Right ventricle myocardium inferior (tissue), 1 donor: Measurements from ENCODE around the gene LAMB2. TPM values are rescaled to one million over a fixed set of nuclear protein-coding genes. Genes with fewer than 3 reads are reported as not detected.
A peak's percentile ranks its signal among the peaks of the same experiment; 100 is the strongest.

Source experiments
- ATAC-seq: fragments of 200-7000 bp; cut with Tn5 transposase; one replicate; pipeline ENCODE4 v1.9.1; 2020; ENCODE audit warnings: mild to moderate bottlenecking, moderate library complexity
- DNase-seq: peaks from one replicate; pipeline ENCODE4 v3.0.0; 2021; ENCODE audit errors: missing footprints
- intact Hi-C: fragments of 100-400 bp; cut with DNase I; formaldehyde crosslinking; loops from one replicate; pipeline ENCODE4 v1.11.0; 2022
- microRNA-seq: library from miRNA; unstranded; fragments of <30 nt; microRNA quantifications from one replicate; pipeline ENCODE4 v1.2.0, GENCODE V29; 2020
- total RNA-seq: library from RNA; stranded (reverse); fragmentation: NEBNext Ultra II Directional; extraction: Animal tissue kit (Norgen Biotek cat#: 25700); gene quantifications from one replicate; pipeline ENCODE4 v1.2.1, GENCODE V29; 2021
- donor health status: DM: no; HTN: yes; CAD: no; lungs with severe emphysema.

Gene LAMB2
- total RNA-seq, 1 donor from 2014 or later = 543 TPM

DNA sequence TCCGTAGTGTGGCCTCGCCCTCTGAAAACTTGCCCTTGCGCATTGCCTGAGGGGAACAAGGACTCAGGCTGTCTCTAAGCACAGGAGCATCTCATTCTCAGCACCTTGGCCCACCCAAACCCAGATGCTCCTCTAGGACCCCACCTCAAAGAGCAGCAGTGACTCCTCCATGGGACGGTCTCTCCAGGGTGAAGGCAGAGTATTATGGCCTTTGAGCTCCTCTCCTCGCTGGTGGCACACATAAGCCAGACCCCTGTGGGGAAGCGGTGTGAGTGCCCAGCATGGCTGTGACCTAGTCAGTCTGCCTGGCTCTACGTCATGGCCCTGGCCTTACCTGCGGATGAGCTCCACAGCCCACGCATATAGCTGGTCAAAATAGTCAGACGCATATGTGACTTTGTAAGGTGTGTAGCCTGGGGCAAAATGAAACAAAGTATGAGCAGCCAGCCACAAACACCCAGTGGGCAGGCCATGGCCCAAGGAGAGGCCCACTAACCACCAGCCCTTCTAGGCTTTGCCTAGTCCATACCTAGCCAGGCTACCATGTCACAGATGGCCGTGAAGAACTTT, 32.7 kb downstream of the LAMB2 start:
- ATAC-seq (no peak), DNase-seq (no peak)
- intact Hi-C loops = no loop called here

DNA sequence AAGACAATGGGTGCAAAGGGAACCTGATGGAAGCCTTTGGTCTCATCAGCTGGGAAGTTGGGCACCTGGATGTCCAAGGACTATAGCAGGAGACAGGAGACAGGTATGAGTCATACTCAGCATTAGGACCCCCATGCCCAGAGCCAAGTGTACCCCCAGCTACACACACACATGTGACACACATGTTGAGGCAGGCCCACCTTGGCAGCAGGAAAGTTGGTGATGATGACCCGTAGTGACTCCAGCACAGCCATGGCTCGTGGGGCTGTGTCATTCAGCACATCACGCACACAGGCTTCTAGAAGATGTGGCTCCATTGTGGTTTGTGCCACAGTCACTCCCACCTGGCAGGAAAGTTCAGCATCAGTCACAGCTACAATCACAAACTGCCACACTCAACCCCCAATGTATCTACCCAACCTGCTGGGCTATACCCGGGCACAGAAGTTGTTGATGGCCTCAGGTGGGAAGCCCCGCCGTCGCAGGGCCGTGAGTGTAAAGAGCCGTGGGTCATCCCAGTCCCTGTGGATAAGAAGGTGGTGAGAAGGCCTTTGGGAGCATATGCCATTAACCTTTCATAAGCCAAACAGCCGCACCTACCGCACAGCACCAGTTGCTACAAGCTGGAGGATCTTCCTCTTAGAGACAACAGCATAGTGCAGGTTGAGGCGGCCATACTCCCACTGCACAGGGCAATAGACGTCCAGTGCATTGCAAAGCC, 33.8 kb downstream of the LAMB2 start:
- ATAC-seq (no peak), DNase-seq (no peak)
- intact Hi-C loops = no loop called here

GRCh38 chr3:49098429-49098828, 34.4 kb downstream of the LAMB2 start:
- intact Hi-C loops = no loop called here
- ATAC-seq (no peak), DNase-seq (no peak)

DNA sequence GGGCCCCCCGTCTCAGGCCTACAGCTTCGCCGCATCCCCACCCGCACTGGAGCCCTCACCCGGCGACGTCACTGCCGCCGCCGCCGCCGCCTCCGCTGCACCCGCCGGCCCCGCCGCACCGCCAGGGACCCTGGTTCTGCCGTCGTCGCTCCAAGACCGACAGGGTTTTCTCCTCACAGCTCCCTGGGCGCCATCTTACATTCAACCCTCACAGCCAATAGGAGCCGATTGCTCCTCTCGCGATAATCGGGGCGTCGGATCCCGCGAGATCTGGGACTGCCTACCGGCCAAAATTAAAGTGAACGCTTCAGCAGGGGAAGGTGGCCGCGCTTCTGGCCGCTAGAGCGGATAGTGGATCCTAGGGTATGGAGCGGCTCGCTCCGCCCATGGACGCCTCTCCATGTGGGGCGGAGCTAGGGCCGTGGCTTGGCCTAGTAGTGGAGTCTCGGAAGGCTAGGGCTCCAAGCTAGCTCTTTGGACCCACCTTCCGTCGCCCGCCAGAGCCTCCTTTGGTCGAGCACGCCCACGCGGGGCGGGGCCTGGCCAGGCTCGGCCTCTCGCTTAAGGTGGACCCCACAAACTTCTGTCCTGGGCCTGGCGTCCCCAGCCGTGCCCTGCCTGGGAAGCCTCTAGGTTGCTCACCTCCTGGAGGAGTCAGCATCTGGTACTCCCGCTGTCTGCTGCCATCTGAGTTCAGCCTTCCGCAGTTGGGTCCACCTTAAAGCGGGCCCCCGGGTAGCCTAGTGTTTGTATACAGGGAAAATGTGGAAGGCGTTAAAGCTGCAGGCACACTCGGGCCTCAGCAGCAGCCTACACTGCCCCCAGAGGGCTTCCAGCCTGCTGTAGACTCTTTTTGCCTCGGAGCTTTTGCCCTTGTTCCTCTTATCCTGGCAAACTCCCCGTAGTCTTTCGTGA, 38.7 kb downstream of the LAMB2 start, which contains the start of gene QRICH1:
TSS of gene QRICH1 (minus strand) at position 219 of the 915 bp plus-strand sequence. CDS start 17,054 bp downstream, outside the sequence.
- DNase-seq (peak; percentile 98), ATAC-seq (peak; percentile 94)
- intact Hi-C loops = loop anchor here (1.0 to 5.0 kb wide), 3 partner anchors 39 to 318 kb away; partner anchors contain the start of genes LAMB2, NDUFAF3 and TCTA

DNA sequence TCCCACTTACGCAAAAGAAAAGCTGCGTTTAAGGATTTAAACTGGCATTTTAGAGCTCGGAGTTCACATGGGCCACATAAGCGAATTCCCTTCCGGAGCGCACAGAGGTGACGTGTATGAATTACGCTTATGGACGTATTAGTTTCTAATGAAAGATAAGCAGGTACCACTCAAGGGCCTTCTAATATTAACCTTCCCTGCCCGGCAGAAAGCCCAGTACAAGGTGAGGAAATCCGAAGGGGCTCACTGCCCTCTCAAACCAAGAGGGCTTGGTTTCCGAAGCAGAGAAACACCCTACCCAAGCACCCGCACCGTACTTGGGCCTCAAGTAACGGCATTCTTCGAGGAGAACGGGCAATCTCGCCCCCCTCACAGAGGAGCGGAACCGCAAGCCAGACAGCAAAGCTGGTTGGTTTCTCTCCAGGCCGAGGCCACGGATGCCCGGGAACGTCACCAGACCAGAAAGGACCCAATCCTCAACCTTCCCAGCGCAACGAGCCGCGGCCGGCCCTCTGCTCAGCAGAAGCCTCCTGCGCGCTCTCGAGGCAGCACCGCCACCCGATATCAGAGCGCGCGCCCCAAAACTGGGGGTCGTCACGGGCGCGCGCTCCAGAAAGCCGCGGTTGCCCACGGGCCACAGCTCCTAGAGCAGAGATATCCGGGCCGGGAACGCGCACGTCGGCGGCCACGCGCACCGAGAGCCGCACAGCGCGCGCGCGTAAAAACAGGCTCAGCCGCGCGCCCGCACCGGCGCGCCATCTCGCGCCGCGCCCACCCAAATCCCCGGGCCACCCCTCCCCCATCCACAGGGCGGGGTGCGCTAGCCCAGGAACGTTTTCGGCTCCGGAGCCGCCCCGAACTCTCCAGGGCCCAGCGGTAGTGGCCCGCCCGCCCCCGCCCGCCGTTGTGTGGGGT, 39.7 kb downstream of the LAMB2 start:
- intact Hi-C loops = loop anchor here (1.0 to 5.0 kb wide), 2 partner anchors 71 to 319 kb away; partner anchors contain the start of genes NDUFAF3 and TCTA
- ATAC-seq (peak; percentile 45), DNase-seq (peak; percentile 92)

DNA sequence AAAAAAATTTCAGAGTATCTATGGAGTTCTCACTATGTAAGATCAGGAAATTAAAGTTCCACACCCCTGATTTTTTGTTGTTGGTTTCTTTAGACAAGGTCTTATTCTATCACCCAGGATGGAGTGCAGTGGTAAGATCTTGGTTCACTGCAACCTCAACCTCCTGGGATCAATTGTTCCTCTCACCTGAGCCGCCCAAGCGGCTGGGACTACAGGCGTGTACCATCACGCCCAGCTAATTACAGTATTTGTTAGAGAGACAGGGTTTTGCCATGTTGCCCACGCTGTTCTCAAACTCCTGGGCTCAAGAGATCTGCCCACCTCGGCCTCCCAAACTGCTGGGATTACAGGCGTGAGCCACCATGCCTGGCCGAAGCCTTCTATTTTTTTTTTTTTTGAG, 51.4 kb downstream of the LAMB2 start:
- intact Hi-C loops = no loop called here
- ATAC-seq (no peak), DNase-seq (no peak)

- no peak for ATAC-seq
- intact Hi-C loops = no loop called here
- no peak for DNase-seq
Measured at GRCh38 chr3:49079270-49079669, 53.6 kb downstream of the LAMB2 start.

DNA sequence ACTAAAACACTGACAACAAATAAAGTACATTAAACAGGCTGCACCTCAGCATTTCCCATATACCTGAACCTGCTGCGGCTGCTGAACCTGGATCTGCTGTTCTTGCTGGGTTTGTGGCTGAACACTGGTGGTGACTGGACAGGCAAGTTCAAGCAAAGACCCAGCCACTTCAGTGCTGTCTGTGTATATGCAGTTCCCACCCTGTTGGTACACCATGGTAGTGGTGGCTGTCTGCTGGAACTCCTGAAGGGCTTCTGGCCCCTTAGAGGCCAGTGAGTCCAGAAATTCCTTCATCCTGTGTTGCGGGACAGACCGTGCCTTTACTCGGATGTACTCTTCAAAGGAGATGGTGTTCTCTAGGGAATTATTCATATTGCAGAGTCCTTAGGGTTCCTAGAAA, 56.2 kb downstream of the LAMB2 start:
- DNase-seq = no peak
- intact Hi-C loops = no loop called here
- ATAC-seq = no peak

- intact Hi-C loops = no loop called here
- DNase-seq = no peak
- ATAC-seq = no peak
Measured at GRCh38 chr3:49076116-49076515, 56.7 kb downstream of the LAMB2 start.

Small RNA genes lying within 50 kb of the gene (microRNA-seq; reads per million reads assigned to microRNA genes)
- gene MIR6890 = not detected

Other genes starting within 250 kb of the LAMB2 start
- 130 TPM for gene SLC25A20, start 234.2 kb downstream of the LAMB2 start, total RNA-seq
- 149 TPM for gene ARIH2, start 214.2 kb downstream of the LAMB2 start, total RNA-seq
- gene P4HTM, start 142.8 kb downstream of the LAMB2 start, total RNA-seq = 25.5 TPM
- gene WDR6, start 125.7 kb downstream of the LAMB2 start, total RNA-seq = 83.3 TPM
- gene DALRD3, start 114.5 kb downstream of the LAMB2 start, total RNA-seq = 9.0 TPM
- 157 TPM for gene NDUFAF3, start 110.9 kb downstream of the LAMB2 start, total RNA-seq
- gene IMPDH2, start 103.7 kb downstream of the LAMB2 start, total RNA-seq = 64.3 TPM
- gene QRICH1, start 39.0 kb downstream of the LAMB2 start, total RNA-seq = 52.9 TPM
- 207 TPM for gene QARS1, start 28.3 kb downstream of the LAMB2 start, total RNA-seq
- gene USP19, start 12.2 kb downstream of the LAMB2 start, total RNA-seq = 54.0 TPM
- gene CCDC71, start 33.3 kb upstream of the LAMB2 start, total RNA-seq = 9.4 TPM
- 128 TPM for gene KLHDC8B, start 38.5 kb upstream of the LAMB2 start, total RNA-seq
- 2.1 TPM for gene C3orf62, start 144.2 kb upstream of the LAMB2 start, total RNA-seq
- gene USP4, start 207.0 kb upstream of the LAMB2 start, total RNA-seq = 39.4 TPM
- gene GPX1, start 225.3 kb upstream of the LAMB2 start, total RNA-seq = 136 TPM